Right ventricle myocardium inferior (tissue), 1 donor: Measurements from ENCODE around the gene CD8A. TPM values are rescaled to one million over a fixed set of nuclear protein-coding genes. Genes with fewer than 3 reads are reported as not detected.
"Not testable (repeated sequence)": the region's sequence is repeated elsewhere in the genome, so short reads cannot be mapped to it uniquely, and the experiment has no call there.

Source experiments
- ATAC-seq: fragments of 200-7000 bp; cut with Tn5 transposase; one replicate; pipeline ENCODE4 v1.9.1; 2020; ENCODE audit warnings: mild to moderate bottlenecking, moderate library complexity
- DNase-seq: peaks from one replicate; pipeline ENCODE4 v3.0.0; 2021; ENCODE audit errors: missing footprints
- intact Hi-C: fragments of 100-400 bp; cut with DNase I; formaldehyde crosslinking; loops from one replicate; pipeline ENCODE4 v1.11.0; 2022
- total RNA-seq: library from RNA; stranded (reverse); fragmentation: NEBNext Ultra II Directional; extraction: Animal tissue kit (Norgen Biotek cat#: 25700); gene quantifications from one replicate; pipeline ENCODE4 v1.2.1, GENCODE V29; 2021
- donor health status: DM: no; HTN: yes; CAD: no; lungs with severe emphysema.

Gene CD8A
- total RNA-seq, 1 donor from 2014 or later, result 1.2 TPM

- intact Hi-C loops, result loop anchor here (10.0 kb wide), 1 partner anchor 553 kb away; the partner anchor contains the start of genes IMMT and MRPL35
These were observed 42.7 kb downstream of the CD8A start for GRCh38 chr2:86747711-86748639.

GRCh38 chr2:86746939-86747338, 43.8 kb downstream of the CD8A start:
- intact Hi-C loops, result loop anchor here (10.0 kb wide), 1 partner anchor 552 kb away; the partner anchor contains the start of genes IMMT and MRPL35
- no peak for ATAC-seq
- DNase-seq, result no peak

More at GRCh38 chr2:86747711-86748639, 42.7 kb downstream of the CD8A start:
- DNase-seq, result no peak
- ATAC-seq, result no peak

- intact Hi-C loops, result loop anchor here (10.0 kb wide), 1 partner anchor 549 kb away; the partner anchor contains the start of genes IMMT and MRPL35
- no peak for ATAC-seq
- no peak for DNase-seq
These were observed 46.6 kb downstream of the CD8A start for GRCh38 chr2:86744152-86744551.

GRCh38 chr2:86741889-86742498, 48.7 kb downstream of the CD8A start:
- DNase-seq, ATAC-seq: not testable (repeated sequence)
- intact Hi-C loops, result loop anchor here (10.0 kb wide), 1 partner anchor 547 kb away; the partner anchor contains the start of genes IMMT and MRPL35

GRCh38 chr2:86739889-86740288, 50.8 kb downstream of the CD8A start:
- intact Hi-C loops, result loop anchor here (10.0 kb wide), 1 partner anchor 545 kb away; the partner anchor contains the start of genes IMMT and MRPL35
- not testable (repeated sequence) for DNase-seq, ATAC-seq

GRCh38 chr2:86739485-86739884, 51.2 kb downstream of the CD8A start:
- intact Hi-C loops, DNase-seq, ATAC-seq: not testable (repeated sequence)

GRCh38 chr2:86734896-86735295, 55.8 kb downstream of the CD8A start:
- DNase-seq, intact Hi-C loops, ATAC-seq: not testable (repeated sequence)

Other genes with a start within 250 kb of the CD8A start
- gene CHMP3, start 227.5 kb downstream of the CD8A start, total RNA-seq, result 171 TPM
- gene RNF103, start 167.0 kb downstream of the CD8A start, total RNA-seq, result 49.6 TPM
- gene RMND5A, start 70.6 kb downstream of the CD8A start, total RNA-seq, result 91.6 TPM
- 0.30 TPM for gene CD8B, start 71.0 kb upstream of the CD8A start, total RNA-seq
- gene RGPD1, start 151.2 kb upstream of the CD8A start, total RNA-seq, result 0.57 TPM
- 1.4 TPM for gene PLGLB1, start 230.9 kb upstream of the CD8A start, total RNA-seq